Occipital lobe (tissue), 2 donors: Measurements from ENCODE around the gene ITLN2. TPM values are rescaled to one million over a fixed set of nuclear protein-coding genes. Genes with fewer than 3 reads are reported as not detected.
"Not testable (repeated sequence)": the region's sequence is repeated elsewhere in the genome, so short reads cannot be mapped to it uniquely, and the experiment has no call there.

Experiments
- DNase-seq: peaks from one replicate; lab custom pipeline; 2025; lab: John Stamatoyannopoulos, UW
- total RNA-seq: library from RNA; depleted of rRNA; stranded (reverse); fragments of >200 nt; gene quantifications from one replicate; pipeline ENCODE4 v1.2.3, GENCODE V29; 2014

Gene ITLN2
- total RNA-seq, 1 donor from 2014 or later, result not detected

GRCh38 chr1:160907976-160908375 lies 46.6 kb downstream of the ITLN2 start:
- no peak for DNase-seq

GRCh38 chr1:160905617-160905989 lies 49.0 kb downstream of the ITLN2 start:
- DNase-seq, result no peak

GRCh38 chr1:160904783-160905616 lies 49.6 kb downstream of the ITLN2 start:
- no peak for DNase-seq

GRCh38 chr1:160902251-160902650 lies 52.4 kb downstream of the ITLN2 start:
- not testable (repeated sequence) for DNase-seq

- no peak for DNase-seq
These were observed 52.8 kb downstream of the ITLN2 start for GRCh38 chr1:160901768-160902167.

- DNase-seq, result not testable (repeated sequence)
These were observed 53.9 kb downstream of the ITLN2 start for GRCh38 chr1:160900683-160901082.

Other genes with a start within 250 kb of the ITLN2 start
- gene CD48, start 243.0 kb downstream of the ITLN2 start, total RNA-seq, result 1.1 TPM
- gene SLAMF7, start 215.6 kb downstream of the ITLN2 start, total RNA-seq, result not detected
- not detected for gene LY9, start 158.6 kb downstream of the ITLN2 start, total RNA-seq
- gene CD244, start 91.9 kb downstream of the ITLN2 start, total RNA-seq, result not detected
- 0.47 TPM for gene ITLN1, start 69.6 kb downstream of the ITLN2 start, total RNA-seq
- gene F11R, start 66.3 kb upstream of the ITLN2 start, total RNA-seq, result 10.9 TPM
- gene TSTD1, start 84.2 kb upstream of the ITLN2 start, total RNA-seq, result 42.6 TPM
- gene USF1, start 91.2 kb upstream of the ITLN2 start, total RNA-seq, result 131 TPM
- 1.7 TPM for gene ARHGAP30, start 115.1 kb upstream of the ITLN2 start, total RNA-seq
- not detected for gene NECTIN4, start 134.7 kb upstream of the ITLN2 start, total RNA-seq
- gene KLHDC9, start 143.6 kb upstream of the ITLN2 start, total RNA-seq, result 0.78 TPM
- 33.8 TPM for gene PFDN2, start 163.2 kb upstream of the ITLN2 start, total RNA-seq
- gene NIT1, start 163.3 kb upstream of the ITLN2 start, total RNA-seq, result 18.7 TPM
- 26.8 TPM for gene DEDD, start 177.9 kb upstream of the ITLN2 start, total RNA-seq
- 99.4 TPM for gene UFC1, start 199.2 kb upstream of the ITLN2 start, total RNA-seq
- gene USP21, start 204.7 kb upstream of the ITLN2 start, total RNA-seq, result 10.6 TPM
- gene PPOX, start 211.6 kb upstream of the ITLN2 start, total RNA-seq, result 25.4 TPM
- gene B4GALT3, start 222.7 kb upstream of the ITLN2 start, total RNA-seq, result 21.4 TPM
- gene ADAMTS4, start 244.2 kb upstream of the ITLN2 start, total RNA-seq, result 0.62 TPM
- 85.2 TPM for gene NDUFS2, start 247.6 kb upstream of the ITLN2 start, total RNA-seq